LoVo (cell line): ENCODE data around the gene TMEM120B.

Source experiments
- DNase-seq: peaks from one replicate; pipeline ENCODE4 v3.0.0-alpha.2; 2016; ENCODE audit warnings: low spot score

Gene TMEM120B

GRCh38 chr12:121819212-121819949 is 106.8 kb downstream of the TMEM120B start:
- DNase-seq = no peak

- no peak for DNase-seq
Observed at GRCh38 chr12:121820056-121820455, 107.5 kb downstream of the TMEM120B start.

GRCh38 chr12:121822393-121823100 is 110.0 kb downstream of the TMEM120B start:
- DNase-seq = no peak

GRCh38 chr12:121823101-121823726 is 110.7 kb downstream of the TMEM120B start:
- no peak for DNase-seq

- DNase-seq = no peak
Observed at GRCh38 chr12:121823727-121824115, 111.2 kb downstream of the TMEM120B start.

- no peak for DNase-seq
Observed at GRCh38 chr12:121825041-121825523, 112.5 kb downstream of the TMEM120B start.

GRCh38 chr12:121826318-121827150 is 114.0 kb downstream of the TMEM120B start:
- DNase-seq = no peak

GRCh38 chr12:121827351-121828099 is 115.0 kb downstream of the TMEM120B start:
- DNase-seq = no peak

- DNase-seq = no peak
Observed at GRCh38 chr12:121828306-121828705, 115.8 kb downstream of the TMEM120B start.

GRCh38 chr12:121828826-121829225 is 116.3 kb downstream of the TMEM120B start:
- no peak for DNase-seq

- DNase-seq = no peak
Observed at GRCh38 chr12:121829250-121829918, 116.8 kb downstream of the TMEM120B start.

- DNase-seq = no peak
Observed at GRCh38 chr12:121830134-121830533, 117.6 kb downstream of the TMEM120B start.

GRCh38 chr12:121830588-121831265 is 118.2 kb downstream of the TMEM120B start:
- DNase-seq = no peak
